GM23248 (cell line): Measurements from ENCODE around the gene AMFR. TPM values are rescaled to one million over a fixed set of nuclear protein-coding genes. Genes with fewer than 3 reads are reported as not detected.

Experiments used
- DNase-seq: peaks from one replicate; pipeline ENCODE4 v3.0.0-alpha.2; 2015
- H2AFZ ChIP-seq: fragments of 200-600 bp; sonication (generic); 2 replicates; pipeline ENCODE4 v1.6.1; 2016; ENCODE audit warnings: antibody characterized with exemption
- H3F3A ChIP-seq: fragments of 200-600 bp; sonication (generic); 2 replicates; pipeline ENCODE4 v1.6.1; 2016; ENCODE audit warnings: mild to moderate bottlenecking, antibody characterized with exemption, mixed run types; ENCODE audit not compliant: insufficient read depth
- H3K27ac ChIP-seq: fragments of 200-600 bp; sonication (generic); 2 replicates; pipeline ENCODE4 v1.5.1; 2016; ENCODE audit warnings: mild to moderate bottlenecking
- H3K27me3 ChIP-seq: fragments of 200-600 bp; sonication (generic); replicated peaks from 2 replicates; pipeline ENCODE4 v1.6.1; 2016; ENCODE audit warnings: mild to moderate bottlenecking; ENCODE audit not compliant: insufficient read depth
- H3K36me3 ChIP-seq: fragments of 200-600 bp; sonication (generic); 2 replicates; pipeline ENCODE4 v1.6.1; 2016; ENCODE audit warnings: low read depth, mild to moderate bottlenecking
- H3K4me1 ChIP-seq: fragments of 200-600 bp; sonication (generic); 2 replicates; pipeline ENCODE4 v1.6.1; 2016; ENCODE audit warnings: mild to moderate bottlenecking; ENCODE audit not compliant: insufficient read depth
- H3K4me2 ChIP-seq: fragments of 200-600 bp; sonication (generic); one replicate; pipeline ENCODE4 v1.6.1; 2016; ENCODE audit warnings: mild to moderate bottlenecking; ENCODE audit not compliant: unreplicated experiment
- H3K4me3 ChIP-seq: fragments of 200-600 bp; sonication (generic); 2 replicates; pipeline ENCODE4 v1.5.1; 2016; ENCODE audit warnings: mild to moderate bottlenecking
- H3K79me2 ChIP-seq: fragments of 200-600 bp; sonication (generic); 2 replicates; pipeline ENCODE4 v1.6.1; 2016; ENCODE audit warnings: mild to moderate bottlenecking; ENCODE audit not compliant: insufficient read depth
- H3K9ac ChIP-seq: fragments of 200-600 bp; sonication (generic); 2 replicates; pipeline ENCODE4 v1.6.1; 2016; ENCODE audit warnings: mild to moderate bottlenecking
- H3K9me2 ChIP-seq: fragments of 200-600 bp; sonication (generic); 2 replicates; pipeline ENCODE4 v1.6.1; 2016; ENCODE audit warnings: mixed run types, mild to moderate bottlenecking, moderate library complexity; ENCODE audit not compliant: insufficient read depth
- H3K9me3 ChIP-seq: fragments of 200-600 bp; sonication (generic); one replicate; pipeline ENCODE4 v1.6.1; 2017; ENCODE audit warnings: low read depth
- H4K20me1 ChIP-seq: fragments of 200-600 bp; sonication (generic); 2 replicates; pipeline ENCODE4 v1.6.0; 2016; ENCODE audit not compliant: insufficient read depth
- EZH2 ChIP-seq: fragments of 200-600 bp; sonication (generic); IDR thresholded peaks from 2 replicates; pipeline ENCODE4 v1.6.1; 2018; ENCODE audit warnings: antibody characterized with exemption, mild to moderate bottlenecking; ENCODE audit not compliant: insufficient read depth, poor library complexity, severe bottlenecking
- EZH2phosphoT487 ChIP-seq: fragments of 200-600 bp; sonication (generic); IDR thresholded peaks from 2 replicates; pipeline ENCODE4 v1.6.1; 2018; ENCODE audit warnings: antibody characterized with exemption, moderate library complexity, mild to moderate bottlenecking, low read depth; ENCODE audit not compliant: insufficient read depth
- WGBS, 2 experiments: methylation state at CpG; one replicate each; pipeline ENCODE4 v1.1.6; 2015 to 2017; ENCODE audit warnings: low lambda C conversion rate in 2 of 2, low coverage in 1 of 2; ENCODE audit errors: missing lambda C conversion rate in 2 of 2; 5-methylcytosine and 5-hydroxymethylcytosine counted together
- in situ Hi-C: fragments of 300-500 bp; cut with MboI; formaldehyde crosslinking; loops from 2 replicates; pipeline ENCODE4 v1.15.0; 2020
- polyA plus RNA-seq: library from polyadenylated mRNA; unstranded; fragments of >200 nt; fragmentation: Nextera tagmentation; extraction: Ambion mirVana; gene quantifications from 2 replicates; pipeline ENCODE4 v1.2.1, GENCODE V29; 2016
- total RNA-seq: library from RNA; depleted of rRNA; stranded (reverse); fragments of >200 nt; shearing (Covaris generic); gene quantifications from 2 replicates; pipeline ENCODE4 v1.2.3, GENCODE V29; 2014

AMFR gene
- total and polyA plus RNA-seq, 2 experiments from 2014 or later, result 26.6 to 205 TPM

- in situ Hi-C loops, result no loop called here
- TF ChIP-seq EZH2, result no peak
- no peak for TF ChIP-seq EZH2phosphoT487
- Histone ChIP-seq H3K9ac (peak overlapping the region; percentile 98), H2AFZ (peak overlapping the region; percentile 82), H3K79me2 (peaks cover 62% of the 10 kb centered on the region), H3K4me3 (peak overlapping the region; percentile 95), H3K4me2 (peak overlapping the region; percentile 98), H3K27ac (peak overlapping the region; percentile 72), H3K27me3 (no peaks in the 10 kb centered on the region), H3K36me3 (no peaks in the 10 kb centered on the region), H3K9me3 (no peaks in the 10 kb centered on the region), H3K9me2 (no peaks in the 10 kb centered on the region), H3F3A (peaks cover 46% of the 10 kb centered on the region), H3K4me1 (peaks cover 34% of the 10 kb centered on the region), H4K20me1 (peaks cover 22% of the 10 kb centered on the region; the same call in 1 of the 2 replicates)
- peak; percentile 21 for DNase-seq
- 36 to 39% methylated on average over 7 of the region's 7 CpGs for WGBS, 2 experiments
These were observed 1.6 kb downstream of the AMFR start for GRCh38 chr16:56423584-56424403.

DNA sequence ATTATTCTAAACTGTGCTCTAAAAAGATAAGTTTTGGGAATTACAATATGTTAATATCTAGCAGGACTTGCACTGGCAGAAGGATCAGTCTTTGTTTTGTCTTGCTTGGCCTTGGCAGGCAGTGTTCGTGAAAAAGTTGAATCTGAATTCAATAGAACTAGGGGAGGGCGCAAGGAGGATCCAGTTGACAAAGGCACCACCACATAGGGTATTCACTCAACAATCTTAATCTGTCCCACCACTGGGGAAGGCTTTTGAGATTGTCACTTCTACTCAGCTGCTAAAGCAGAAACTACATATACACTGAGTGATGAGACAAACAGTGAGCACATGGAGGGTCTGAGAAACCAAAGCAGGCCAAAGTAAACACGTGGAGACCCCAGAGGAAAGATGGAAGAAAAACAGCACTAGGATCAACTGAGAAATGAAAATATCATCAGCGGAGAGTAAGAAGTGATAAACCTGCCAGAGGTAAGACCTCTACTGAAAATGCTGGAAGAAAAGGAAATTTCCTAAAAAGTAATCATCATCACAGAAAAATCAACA, 2.4 kb downstream of the AMFR start:
- Histone ChIP-seq H3K27me3 (no peaks in the 10 kb centered on the region), H2AFZ (no peak overlapping the region), H3K27ac (no peak overlapping the region), H3K4me3 (peak overlapping the region; percentile 95), H3K9me3 (no peaks in the 10 kb centered on the region), H4K20me1 (peaks cover 22% of the 10 kb centered on the region; the same call in 1 of the 2 replicates), H3K79me2 (peaks cover 70% of the 10 kb centered on the region), H3K4me1 (peaks cover 35% of the 10 kb centered on the region), H3K36me3 (no peaks in the 10 kb centered on the region), H3F3A (peaks cover 40% of the 10 kb centered on the region), H3K9me2 (no peaks in the 10 kb centered on the region), H3K9ac (peak overlapping the region; percentile 98), H3K4me2 (peak overlapping the region; percentile 98)
- in situ Hi-C loops, result no loop called here
- WGBS, 2 experiments, result 69% methylated on average over 4 of the region's 4 CpGs
- DNase-seq, result no peak
- TF ChIP-seq EZH2, result no peak
- TF ChIP-seq EZH2phosphoT487, result no peak

DNA sequence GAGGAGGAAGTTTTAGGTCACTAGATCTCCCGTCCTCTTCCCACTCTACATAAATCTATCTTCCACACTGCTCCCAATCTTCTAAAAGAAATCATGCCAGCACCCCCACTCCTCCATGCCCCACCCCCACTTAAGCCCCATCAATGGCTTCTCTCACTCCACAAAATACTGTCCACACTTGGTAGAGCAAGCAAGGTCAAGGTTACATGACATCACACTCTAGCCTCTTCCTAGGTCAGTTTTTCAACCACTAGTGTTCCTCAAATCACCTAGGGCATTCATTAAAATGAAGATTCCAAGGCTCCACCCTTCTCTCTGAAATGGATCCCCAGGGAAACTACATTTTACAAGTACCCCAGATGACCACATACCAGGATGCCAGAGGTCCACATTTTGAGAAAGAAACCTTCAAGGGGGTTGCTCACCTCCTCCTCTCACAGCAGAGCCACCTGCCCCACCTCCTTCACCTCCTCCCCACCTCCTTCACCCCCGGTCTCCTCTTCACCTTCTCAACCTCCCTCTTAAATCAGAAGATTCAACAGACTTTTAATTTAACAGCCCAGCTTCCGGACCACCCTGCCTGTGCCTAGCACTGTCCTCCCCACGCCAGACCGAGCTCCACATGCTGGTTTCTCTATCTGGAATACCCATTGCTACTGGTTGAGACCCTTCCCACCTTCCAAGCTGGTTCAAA, 3.2 kb downstream of the AMFR start:
- TF ChIP-seq EZH2 (no peak), EZH2phosphoT487 (no peak)
- peaks cover 31% of the 10 kb centered on the region for H3F3A ChIP-seq
- no peak overlapping the region for H3K4me2 ChIP-seq
- H3K36me3 ChIP-seq, result no peaks in the 10 kb centered on the region
- no peak overlapping the region for H3K4me3 ChIP-seq
- H3K9me2 ChIP-seq, result no peaks in the 10 kb centered on the region
- peaks cover 35% of the 10 kb centered on the region for H3K4me1 ChIP-seq
- no peak overlapping the region for H3K9ac ChIP-seq
- H3K27me3 ChIP-seq, result no peaks in the 10 kb centered on the region
- no peaks in the 10 kb centered on the region for H3K9me3 ChIP-seq
- in situ Hi-C loops, result no loop called here
- no peak for DNase-seq
- peaks cover 79% of the 10 kb centered on the region for H3K79me2 ChIP-seq
- no peak overlapping the region for H3K27ac ChIP-seq
- peaks cover 27% of the 10 kb centered on the region; the same call in 1 of the 2 replicates for H4K20me1 ChIP-seq
- no peak overlapping the region for H2AFZ ChIP-seq
- 85 to 91% methylated on average over 4 to 5 of the region's 5 CpGs for WGBS, 2 experiments

GRCh38 chr16:56421313-56421712, 4.0 kb downstream of the AMFR start:
- no peaks in the 10 kb centered on the region for H3K9me3 ChIP-seq
- H3F3A ChIP-seq, result peaks cover 24% of the 10 kb centered on the region
- H3K4me1 ChIP-seq, result peaks cover 35% of the 10 kb centered on the region
- H3K36me3 ChIP-seq, result no peaks in the 10 kb centered on the region
- no peak overlapping the region for H2AFZ ChIP-seq
- no peaks in the 10 kb centered on the region for H3K9me2 ChIP-seq
- TF ChIP-seq EZH2 (no peak), EZH2phosphoT487 (no peak)
- 96% methylated on average over 2 of the region's 2 CpGs for WGBS, 2 experiments
- in situ Hi-C loops, result no loop called here
- no peak overlapping the region for H3K27ac ChIP-seq
- H3K4me2 ChIP-seq, result no peak overlapping the region
- no peaks in the 10 kb centered on the region for H3K27me3 ChIP-seq
- no peak overlapping the region for H3K4me3 ChIP-seq
- DNase-seq, result no peak
- no peak overlapping the region for H3K9ac ChIP-seq
- peaks cover 87% of the 10 kb centered on the region for H3K79me2 ChIP-seq
- H4K20me1 ChIP-seq, result peaks cover 27% of the 10 kb centered on the region; the same call in 1 of the 2 replicates
